ENCODE measurements around the gene IKBKE. TPM values are rescaled to one million over a fixed set of nuclear protein-coding genes. Genes with fewer than 3 reads are reported as not detected.

IKBKE gene
- polyA plus RNA-seq, 2 donors: 9.5 to 9.9 TPM

GRCh38 chr1:206461602-206462455 is 8.4 kb upstream of the IKBKE start:
- WGBS, 2 donors: 60 to 70% methylated on average over 9 of the region's 9 CpGs
- Histone ChIP-seq H3K27me3 (ENCODE audit: control insufficient read depth in 1 of 2, insufficient read depth in 2 of 2, low read length in 2 of 2) (no peaks in the 10 kb centered on the region), H3K4me1 (ENCODE audit: control insufficient read depth in 2 of 2, insufficient read depth in 2 of 2, low read length in 1 of 2) (peaks cover 0 to 8% of the 10 kb centered on the region in 2 donors), H3K27ac (ENCODE audit: low read depth in 2 of 2, low read length in 1 of 2) (no peak overlapping the region), H3K4me3 (ENCODE audit: low read depth in 1 of 2, low read length in 2 of 2) (no peak overlapping the region), H3K36me3 (ENCODE audit: control insufficient read depth in 2 of 2, insufficient read depth in 2 of 2, low read length in 1 of 2) (peaks cover 0 to 3% of the 10 kb centered on the region in 2 donors), H3K9me3 (ENCODE audit: control insufficient read depth in 2 of 2, insufficient read depth in 1 of 2, low read depth in 1 of 2, low read length in 1 of 2) (no peaks in the 10 kb centered on the region)

DNA sequence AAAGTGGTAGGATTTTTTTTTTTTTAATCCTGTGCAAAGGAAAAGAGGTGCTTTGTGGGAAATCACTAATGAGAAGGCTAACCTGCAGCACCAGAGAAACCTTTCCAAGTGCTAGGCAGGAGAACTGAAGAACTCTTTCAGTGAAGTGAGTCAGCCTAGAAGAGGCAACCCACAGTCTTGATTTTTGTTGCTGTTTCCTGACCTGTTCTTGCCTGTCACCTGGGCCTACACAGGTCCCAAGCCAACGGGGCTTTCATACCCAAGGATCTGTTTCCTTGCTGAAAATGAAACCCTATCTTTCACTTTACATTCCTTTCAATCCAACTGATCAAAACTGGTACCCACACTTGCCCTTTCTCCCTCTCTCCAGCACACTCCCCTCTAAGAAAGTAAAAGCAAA is 7.1 kb upstream of the IKBKE start:
- H3K27ac ChIP-seq (ENCODE audit: low read depth in 2 of 2, low read length in 1 of 2): no peak overlapping the region

GRCh38 chr1:206463911-206464310 is 6.4 kb upstream of the IKBKE start:
- H3K4me1 ChIP-seq (ENCODE audit: control insufficient read depth in 2 of 2, insufficient read depth in 2 of 2, low read length in 1 of 2): peaks cover 0 to 10% of the 10 kb centered on the region in 2 donors
- H3K4me3 ChIP-seq (ENCODE audit: low read depth in 1 of 2, low read length in 2 of 2): no peak overlapping the region
- no peaks in the 10 kb centered on the region for H3K27me3 ChIP-seq (ENCODE audit: control insufficient read depth in 1 of 2, insufficient read depth in 2 of 2, low read length in 2 of 2)
- WGBS, 2 donors: 66 to 78% methylated on average over 8 of the region's 8 CpGs
- H3K27ac ChIP-seq (ENCODE audit: low read depth in 2 of 2, low read length in 1 of 2): no peak overlapping the region
- H3K9me3 ChIP-seq (ENCODE audit: control insufficient read depth in 2 of 2, insufficient read depth in 1 of 2, low read depth in 1 of 2, low read length in 1 of 2): no peaks in the 10 kb centered on the region
- H3K36me3 ChIP-seq (ENCODE audit: control insufficient read depth in 2 of 2, insufficient read depth in 2 of 2, low read length in 1 of 2): peaks cover 0 to 3% of the 10 kb centered on the region in 2 donors

More for the DNA sequence above, 7.1 kb upstream of the IKBKE start:
- Histone ChIP-seq H3K27me3 (ENCODE audit: control insufficient read depth in 1 of 2, insufficient read depth in 2 of 2, low read length in 2 of 2) (no peaks in the 10 kb centered on the region), H3K9me3 (ENCODE audit: control insufficient read depth in 2 of 2, insufficient read depth in 1 of 2, low read depth in 1 of 2, low read length in 1 of 2) (no peaks in the 10 kb centered on the region), H3K4me3 (ENCODE audit: low read depth in 1 of 2, low read length in 2 of 2) (no peak overlapping the region), H3K36me3 (ENCODE audit: control insufficient read depth in 2 of 2, insufficient read depth in 2 of 2, low read length in 1 of 2) (peaks cover 0 to 3% of the 10 kb centered on the region in 2 donors), H3K4me1 (ENCODE audit: control insufficient read depth in 2 of 2, insufficient read depth in 2 of 2, low read length in 1 of 2) (peaks cover 0 to 10% of the 10 kb centered on the region in 2 donors)
- WGBS, 2 donors: 47 to 50% methylated on average over 1 of the region's 1 CpG

- H3K9me3 ChIP-seq (ENCODE audit: control insufficient read depth in 2 of 2, insufficient read depth in 1 of 2, low read depth in 1 of 2, low read length in 1 of 2): no peaks in the 10 kb centered on the region
- H3K27ac ChIP-seq (ENCODE audit: low read depth in 2 of 2, low read length in 1 of 2): no peak overlapping the region
- H3K4me1 ChIP-seq (ENCODE audit: control insufficient read depth in 2 of 2, insufficient read depth in 2 of 2, low read length in 1 of 2): peaks cover 0 to 13% of the 10 kb centered on the region in 2 donors
- WGBS, 2 donors: 67 to 68% methylated on average over 4 of the region's 4 CpGs
- no peak overlapping the region for H3K4me3 ChIP-seq (ENCODE audit: low read depth in 1 of 2, low read length in 2 of 2)
- H3K27me3 ChIP-seq (ENCODE audit: control insufficient read depth in 1 of 2, insufficient read depth in 2 of 2, low read length in 2 of 2): no peaks in the 10 kb centered on the region
- H3K36me3 ChIP-seq (ENCODE audit: control insufficient read depth in 2 of 2, insufficient read depth in 2 of 2, low read length in 1 of 2): peaks cover 0 to 3% of the 10 kb centered on the region in 2 donors
These were observed 5.8 kb upstream of the IKBKE start for GRCh38 chr1:206464456-206464964.

- H3K27ac ChIP-seq (ENCODE audit: low read depth in 2 of 2, low read length in 1 of 2): no peak overlapping the region
- H3K36me3 ChIP-seq (ENCODE audit: control insufficient read depth in 2 of 2, insufficient read depth in 2 of 2, low read length in 1 of 2): peaks cover 0 to 2% of the 10 kb centered on the region in 2 donors
- H3K9me3 ChIP-seq (ENCODE audit: control insufficient read depth in 2 of 2, insufficient read depth in 1 of 2, low read depth in 1 of 2, low read length in 1 of 2): no peaks in the 10 kb centered on the region
- WGBS, 2 donors: 61 to 80% methylated on average over 2 of the region's 2 CpGs
- H3K4me3 ChIP-seq (ENCODE audit: low read depth in 1 of 2, low read length in 2 of 2): no peak overlapping the region
- peaks cover 9 to 19% of the 10 kb centered on the region in 2 donors for H3K4me1 ChIP-seq (ENCODE audit: control insufficient read depth in 2 of 2, insufficient read depth in 2 of 2, low read length in 1 of 2)
- no peaks in the 10 kb centered on the region for H3K27me3 ChIP-seq (ENCODE audit: control insufficient read depth in 1 of 2, insufficient read depth in 2 of 2, low read length in 2 of 2)
These were observed 4.3 kb upstream of the IKBKE start for GRCh38 chr1:206465951-206466350.

GRCh38 chr1:206466840-206467649 is 3.2 kb upstream of the IKBKE start:
- Histone ChIP-seq H3K36me3 (ENCODE audit: control insufficient read depth in 2 of 2, insufficient read depth in 2 of 2, low read length in 1 of 2) (no peaks in the 10 kb centered on the region), H3K27me3 (ENCODE audit: control insufficient read depth in 1 of 2, insufficient read depth in 2 of 2, low read length in 2 of 2) (no peaks in the 10 kb centered on the region), H3K4me3 (ENCODE audit: low read depth in 1 of 2, low read length in 2 of 2) (no peak overlapping the region), H3K4me1 (ENCODE audit: control insufficient read depth in 2 of 2, insufficient read depth in 2 of 2, low read length in 1 of 2) (peaks cover 9 to 24% of the 10 kb centered on the region in 2 donors), H3K9me3 (ENCODE audit: control insufficient read depth in 2 of 2, insufficient read depth in 1 of 2, low read depth in 1 of 2, low read length in 1 of 2) (no peaks in the 10 kb centered on the region), H3K27ac (ENCODE audit: low read depth in 2 of 2, low read length in 1 of 2) (no peak overlapping the region)
- 67 to 69% methylated on average over 15 of the region's 15 CpGs for whole genome bisulfite sequencing, 2 donors

GRCh38 chr1:206467915-206468314 is 2.4 kb upstream of the IKBKE start:
- 70 to 75% methylated on average over 9 of the region's 9 CpGs for WGBS, 2 donors
- H3K4me1 ChIP-seq (ENCODE audit: control insufficient read depth in 2 of 2, insufficient read depth in 2 of 2, low read length in 1 of 2): peaks cover 9 to 24% of the 10 kb centered on the region in 2 donors
- peak overlapping the region in 1 of 2 donors; percentile 29 for H3K27ac ChIP-seq (ENCODE audit: low read depth in 2 of 2, low read length in 1 of 2)
- no peaks in the 10 kb centered on the region for H3K36me3 ChIP-seq (ENCODE audit: control insufficient read depth in 2 of 2, insufficient read depth in 2 of 2, low read length in 1 of 2)
- no peaks in the 10 kb centered on the region for H3K9me3 ChIP-seq (ENCODE audit: control insufficient read depth in 2 of 2, insufficient read depth in 1 of 2, low read depth in 1 of 2, low read length in 1 of 2)
- no peak overlapping the region for H3K4me3 ChIP-seq (ENCODE audit: low read depth in 1 of 2, low read length in 2 of 2)
- H3K27me3 ChIP-seq (ENCODE audit: control insufficient read depth in 1 of 2, insufficient read depth in 2 of 2, low read length in 2 of 2): no peaks in the 10 kb centered on the region

- H3K4me3 ChIP-seq (ENCODE audit: low read depth in 1 of 2, low read length in 2 of 2): no peak overlapping the region
- WGBS, 2 donors: 74 to 75% methylated on average over 3 of the region's 3 CpGs
- no peaks in the 10 kb centered on the region for H3K36me3 ChIP-seq (ENCODE audit: control insufficient read depth in 2 of 2, insufficient read depth in 2 of 2, low read length in 1 of 2)
- H3K9me3 ChIP-seq (ENCODE audit: control insufficient read depth in 2 of 2, insufficient read depth in 1 of 2, low read depth in 1 of 2, low read length in 1 of 2): no peaks in the 10 kb centered on the region
- H3K27me3 ChIP-seq (ENCODE audit: control insufficient read depth in 1 of 2, insufficient read depth in 2 of 2, low read length in 2 of 2): no peaks in the 10 kb centered on the region
- H3K4me1 ChIP-seq (ENCODE audit: control insufficient read depth in 2 of 2, insufficient read depth in 2 of 2, low read length in 1 of 2): peaks cover 9 to 22% of the 10 kb centered on the region in 2 donors
- no peak overlapping the region for H3K27ac ChIP-seq (ENCODE audit: low read depth in 2 of 2, low read length in 1 of 2)
These were observed 1.7 kb upstream of the IKBKE start for GRCh38 chr1:206468571-206468970.

- H3K27me3 ChIP-seq (ENCODE audit: control insufficient read depth in 1 of 2, insufficient read depth in 2 of 2, low read length in 2 of 2): no peaks in the 10 kb centered on the region
- peaks cover under 1 to 4% of the 10 kb centered on the region in 2 donors for H3K36me3 ChIP-seq (ENCODE audit: control insufficient read depth in 2 of 2, insufficient read depth in 2 of 2, low read length in 1 of 2)
- peaks cover 9 to 21% of the 10 kb centered on the region in 2 donors for H3K4me1 ChIP-seq (ENCODE audit: control insufficient read depth in 2 of 2, insufficient read depth in 2 of 2, low read length in 1 of 2)
- peak overlapping the region; percentile 71 to 87 for H3K27ac ChIP-seq (ENCODE audit: low read depth in 2 of 2, low read length in 1 of 2)
- no peaks in the 10 kb centered on the region for H3K9me3 ChIP-seq (ENCODE audit: control insufficient read depth in 2 of 2, insufficient read depth in 1 of 2, low read depth in 1 of 2, low read length in 1 of 2)
- no peak overlapping the region for H3K4me3 ChIP-seq (ENCODE audit: low read depth in 1 of 2, low read length in 2 of 2)
- 47 to 49% methylated on average over 2 of the region's 2 CpGs for WGBS, 2 donors
These were observed 804 bp upstream of the IKBKE start for GRCh38 chr1:206469411-206469932.
